Kidney epithelial cell (primary cell): ENCODE data around the gene C11orf97. TPM values are rescaled to one million over a fixed set of nuclear protein-coding genes. Genes with fewer than 3 reads are reported as not detected.
"Not testable (repeated sequence)": the region's sequence is repeated elsewhere in the genome, so short reads cannot be mapped to it uniquely, and the experiment has no call there.

Source experiments
- DNase-seq: peaks from one replicate; pipeline ENCODE4 v3.0.0-alpha.2; 2010; ENCODE audit warnings: low read depth
- H3K27me3 ChIP-seq: 2 replicates; pipeline ENCODE4 v1.6.0; 2011; ENCODE audit warnings: low read length; ENCODE audit not compliant: control insufficient read depth, insufficient read depth
- H3K36me3 ChIP-seq: 2 replicates; pipeline ENCODE4 v1.5.1; 2011; ENCODE audit warnings: low read length; ENCODE audit not compliant: control insufficient read depth, insufficient read depth
- H3K4me3 ChIP-seq: 2 replicates; pipeline ENCODE4 v1.5.1; 2011; ENCODE audit warnings: low read depth, mild to moderate bottlenecking, control low read depth, low read length
- total RNA-seq: library from RNA; depleted of rRNA; stranded (reverse); fragments of >200 nt; gene quantifications from 2 replicates; pipeline ENCODE4 v1.2.3, GENCODE V29; 2015
- TF ChIP-seq, protein P1 (sequence below): IDR thresholded peaks from 2 replicates; pipeline ENCODE4 v1.5.1; 2011; ENCODE audit warnings: mild to moderate bottlenecking, moderate library complexity, low read length, control low read depth, inconsistent platforms; ENCODE audit not compliant: insufficient read depth, poor library complexity, severe bottlenecking

C11orf97 gene
- total RNA-seq, 1 donor from 2014 or later, result not detected

DNA sequence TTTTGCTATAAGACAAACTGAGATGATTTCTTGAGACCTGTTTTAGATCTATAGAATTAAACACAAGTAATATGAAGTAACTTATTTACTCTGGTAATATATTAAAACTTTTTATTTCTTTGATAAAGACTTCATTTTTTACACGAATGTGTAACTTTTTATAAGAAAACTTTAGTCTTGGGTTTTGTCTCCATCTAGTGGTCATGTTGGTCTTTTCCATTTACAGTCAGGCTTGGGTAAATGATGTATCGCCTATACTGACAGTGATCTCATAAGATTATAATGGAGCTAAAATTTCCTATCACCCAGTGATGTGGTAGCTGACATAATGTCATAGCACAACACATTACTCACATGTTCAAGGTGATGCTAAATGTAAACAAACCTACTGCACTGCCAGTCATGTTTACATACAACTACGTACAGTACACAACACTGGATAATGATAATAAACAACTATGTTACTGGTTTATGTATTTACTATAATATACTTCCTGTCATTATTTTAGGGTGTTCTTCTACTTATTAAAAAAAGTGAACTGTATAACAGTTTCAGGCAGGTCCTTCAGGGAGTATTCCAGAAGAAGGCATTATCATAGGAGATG lies 7.5 kb upstream of the C11orf97 start:
- Histone ChIP-seq H3K36me3 (no peaks in the 10 kb centered on the region), H3K27me3 (no peaks in the 10 kb centered on the region), H3K4me3 (no peak overlapping the region)
- no peak for DNase-seq
- TF ChIP-seq, protein P1, sequence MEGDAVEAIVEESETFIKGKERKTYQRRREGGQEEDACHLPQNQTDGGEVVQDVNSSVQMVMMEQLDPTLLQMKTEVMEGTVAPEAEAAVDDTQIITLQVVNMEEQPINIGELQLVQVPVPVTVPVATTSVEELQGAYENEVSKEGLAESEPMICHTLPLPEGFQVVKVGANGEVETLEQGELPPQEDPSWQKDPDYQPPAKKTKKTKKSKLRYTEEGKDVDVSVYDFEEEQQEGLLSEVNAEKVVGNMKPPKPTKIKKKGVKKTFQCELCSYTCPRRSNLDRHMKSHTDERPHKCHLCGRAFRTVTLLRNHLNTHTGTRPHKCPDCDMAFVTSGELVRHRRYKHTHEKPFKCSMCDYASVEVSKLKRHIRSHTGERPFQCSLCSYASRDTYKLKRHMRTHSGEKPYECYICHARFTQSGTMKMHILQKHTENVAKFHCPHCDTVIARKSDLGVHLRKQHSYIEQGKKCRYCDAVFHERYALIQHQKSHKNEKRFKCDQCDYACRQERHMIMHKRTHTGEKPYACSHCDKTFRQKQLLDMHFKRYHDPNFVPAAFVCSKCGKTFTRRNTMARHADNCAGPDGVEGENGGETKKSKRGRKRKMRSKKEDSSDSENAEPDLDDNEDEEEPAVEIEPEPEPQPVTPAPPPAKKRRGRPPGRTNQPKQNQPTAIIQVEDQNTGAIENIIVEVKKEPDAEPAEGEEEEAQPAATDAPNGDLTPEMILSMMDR, result peak; percentile 45

DNA sequence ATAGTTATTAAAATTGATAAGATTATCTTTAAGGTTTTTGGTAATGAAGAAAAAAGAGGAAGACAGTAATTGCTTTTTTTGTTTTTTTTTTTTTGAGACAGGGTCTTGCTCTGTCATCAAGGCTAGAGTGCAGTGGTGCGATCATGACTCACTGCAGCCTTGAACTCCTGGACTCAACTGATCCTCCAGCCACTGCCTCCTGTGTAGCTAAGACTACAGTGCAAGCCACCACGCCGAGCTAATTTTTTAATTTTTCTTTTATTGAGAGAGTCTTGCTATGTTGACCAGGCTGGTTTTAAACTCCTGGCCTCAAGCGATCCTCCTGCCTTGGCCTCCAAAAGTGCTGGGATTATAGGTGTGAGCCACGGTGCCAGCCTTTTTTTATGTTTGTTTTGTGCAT lies 5.7 kb upstream of the C11orf97 start:
- DNase-seq, H3K27me3 ChIP-seq, H3K36me3 ChIP-seq, H3K4me3 ChIP-seq: not testable (repeated sequence)

DNA sequence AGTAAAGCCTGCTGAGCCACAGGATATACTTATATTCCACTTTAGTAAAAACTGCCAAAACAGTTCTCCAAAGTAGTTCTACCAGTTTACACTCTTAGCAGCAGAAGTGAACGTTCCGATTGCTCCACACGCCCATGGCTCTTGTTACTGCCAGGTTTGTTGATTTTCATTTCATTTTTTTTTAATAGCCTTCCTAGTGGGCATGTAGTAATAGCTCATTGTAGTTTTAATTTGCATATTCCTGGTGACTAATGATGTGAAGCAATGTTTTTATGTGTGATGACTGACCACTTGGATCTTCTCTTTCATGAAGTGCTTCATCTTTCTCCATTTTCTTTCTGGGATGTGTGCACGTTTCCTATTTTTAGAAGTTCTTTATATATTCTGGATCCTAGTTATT lies 4.8 kb upstream of the C11orf97 start:
- no peaks in the 10 kb centered on the region for H3K27me3 ChIP-seq
- DNase-seq, result no peak
- H3K36me3 ChIP-seq, result no peaks in the 10 kb centered on the region
- TF ChIP-seq, protein P1, result no peak
- H3K4me3 ChIP-seq, result no peak overlapping the region

DNA sequence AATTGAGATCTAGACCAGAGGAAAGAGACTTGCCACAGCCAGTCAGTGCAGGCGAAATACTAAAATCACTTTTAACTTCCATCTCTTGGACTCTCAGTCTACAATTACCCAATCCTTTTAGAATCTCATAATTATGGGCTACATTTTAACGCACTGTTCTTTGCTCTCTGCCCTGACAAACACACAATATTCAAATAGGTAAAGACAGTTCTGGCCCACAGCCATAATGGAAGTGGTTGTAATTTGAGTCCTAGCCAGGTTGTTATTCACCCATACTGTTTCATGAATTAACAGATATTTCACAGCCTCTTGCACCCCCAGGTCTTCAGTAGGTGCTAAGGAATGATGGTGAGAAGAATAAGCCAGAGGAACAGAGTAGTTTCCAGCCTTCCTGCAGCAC lies 830 bp downstream of the C11orf97 start:
- no peak for DNase-seq
- Histone ChIP-seq H3K4me3 (no peak overlapping the region), H3K27me3 (no peaks in the 10 kb centered on the region), H3K36me3 (no peaks in the 10 kb centered on the region)
- TF ChIP-seq, protein P1, result no peak

DNA sequence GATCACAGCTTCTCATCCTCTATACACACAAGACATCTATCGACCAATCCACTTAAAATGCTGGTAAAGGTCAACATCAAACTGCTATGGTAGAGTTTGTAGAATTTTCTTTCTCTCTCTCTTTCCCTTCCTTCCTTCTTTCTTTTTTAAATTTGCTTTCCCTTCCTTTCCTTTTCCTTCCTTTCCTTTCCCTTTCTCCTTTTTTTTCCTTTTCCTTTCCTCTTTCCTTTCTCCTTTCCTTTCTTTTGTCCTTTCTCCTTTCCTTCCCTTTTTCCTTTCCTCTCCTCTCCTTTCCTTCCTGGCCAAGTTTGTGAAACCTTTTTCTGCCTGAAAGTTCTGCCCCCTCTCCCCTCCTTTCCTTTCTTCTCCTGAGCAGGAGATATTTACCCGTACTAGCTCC lies 3.1 kb downstream of the C11orf97 start:
- TF ChIP-seq, protein P1, result no peak

DNA sequence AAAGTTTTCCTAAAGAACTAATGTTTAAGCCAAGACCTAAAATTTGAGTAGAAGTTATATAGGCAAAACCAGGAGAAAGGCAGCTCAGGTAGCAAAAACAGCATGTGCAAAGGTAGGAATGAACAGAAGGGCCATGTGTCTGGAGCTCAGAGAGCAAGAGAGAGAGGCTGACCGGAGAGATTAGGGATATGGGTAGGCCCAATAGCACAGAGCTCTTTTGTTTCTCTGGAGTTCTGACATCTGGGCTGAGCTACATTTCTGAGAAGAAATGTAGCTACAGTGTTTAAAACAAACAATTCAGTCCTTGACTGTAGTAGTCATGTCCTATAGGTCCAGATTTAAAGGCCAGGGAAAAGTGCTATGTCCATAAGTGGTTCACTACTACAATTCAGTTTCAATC lies 4.5 kb downstream of the C11orf97 start:
- no peak for DNase-seq
- TF ChIP-seq, protein P1, result no peak
- H3K4me3 ChIP-seq, result no peak overlapping the region
- H3K36me3 ChIP-seq, result no peaks in the 10 kb centered on the region
- H3K27me3 ChIP-seq, result no peaks in the 10 kb centered on the region

More for the DNA sequence above, 3.1 kb downstream of the C11orf97 start:
- no peak for DNase-seq
- no peaks in the 10 kb centered on the region for H3K36me3 ChIP-seq
- H3K27me3 ChIP-seq, result no peaks in the 10 kb centered on the region
- no peak overlapping the region for H3K4me3 ChIP-seq
